Panc1 (cell line): ENCODE results near the gene MBD3. TPM values are rescaled to one million over a fixed set of nuclear protein-coding genes. Genes with fewer than 3 reads are reported as not detected.

Source experiments
- ATAC-seq: fragments of 200-7000 bp; cut with Tn5 transposase; 2 replicates; pipeline ENCODE4 v1.9.1; 2020; ENCODE audit warnings: mild to moderate bottlenecking, moderate library complexity
- BruUV-seq: library from RNA; stranded (reverse); fragments of 400-500 nt; replicated peaks from 2 replicates; lab custom pipeline; 2021; lab: Mats Ljungman, UMichigan
- CTCF ChIA-PET: fragments of 300-600 bp; sonication (Branson Sonifier 250); formaldehyde crosslinking; loops from one replicate; lab custom pipeline; 2022; ENCODE audit warnings: antibody characterized with exemption; lab: Charles Lee
- POLR2A ChIA-PET: fragments of 300-600 bp; sonication (Branson Sonifier 250); formaldehyde crosslinking; loops from one replicate; lab custom pipeline; 2022; ENCODE audit warnings: antibody characterized with exemption; lab: Charles Lee
- DNase-seq: peaks from one replicate; pipeline ENCODE4 v3.0.0-alpha.2; 2010; ENCODE audit warnings: low read depth, low spot score
- H3K27ac ChIP-seq: 2 replicates; pipeline ENCODE4 v1.5.1; 2011; ENCODE audit warnings: mild to moderate bottlenecking, low read length, inconsistent platforms
- H3K27me3 ChIP-seq: fragments of 200-500 bp; sonication (Bioruptor generic); 2 replicates; pipeline ENCODE4 v1.6.0; 2014; ENCODE audit warnings: low read length, inconsistent platforms; ENCODE audit not compliant: control insufficient read depth, insufficient read depth
- H3K36me3 ChIP-seq: fragments of 200-500 bp; sonication (Bioruptor generic); 2 replicates; pipeline ENCODE4 v1.5.1; 2014; ENCODE audit warnings: inconsistent platforms, mild to moderate bottlenecking, low read length, moderate library complexity; ENCODE audit not compliant: control insufficient read depth, insufficient read depth
- H3K4me1 ChIP-seq: 2 replicates; pipeline ENCODE4 v1.5.1; 2011; ENCODE audit warnings: inconsistent platforms, mild to moderate bottlenecking, low read length, moderate library complexity; ENCODE audit not compliant: control insufficient read depth, insufficient read depth
- H3K4me3 ChIP-seq, 2 experiments: 2 replicates each; pipeline ENCODE4 v1.5.1; 2011 to 2012; ENCODE audit warnings: low read depth in 2 of 2, low read length in 2 of 2, mild to moderate bottlenecking in 2 of 2, inconsistent platforms in 1 of 2, moderate library complexity in 1 of 2
- H3K9me3 ChIP-seq: fragments of 200-500 bp; sonication (Bioruptor generic); 2 replicates; pipeline ENCODE4 v1.5.1; 2014; ENCODE audit warnings: low read depth, mild to moderate bottlenecking, inconsistent platforms, low read length, moderate library complexity; ENCODE audit not compliant: control insufficient read depth, insufficient read depth
- POLR2AphosphoS5 ChIP-seq: IDR thresholded peaks from 2 replicates; pipeline ENCODE4 v1.6.1; 2012; ENCODE audit warnings: mild to moderate bottlenecking, low read depth, low read length, moderate library complexity
- SIN3A ChIP-seq: IDR thresholded peaks from 2 replicates; pipeline ENCODE4 v1.6.1; 2012; ENCODE audit warnings: low read depth, mild to moderate bottlenecking, low read length, moderate library complexity, borderline replicate concordance; ENCODE audit not compliant: insufficient read depth
- TCF7L2 ChIP-seq: IDR thresholded peaks from 2 replicates; pipeline ENCODE4 v1.6.1; 2011; ENCODE audit warnings: mild to moderate bottlenecking, low read depth, low read length, inconsistent platforms
- in situ Hi-C: cut with HindIII; loops from 2 replicates; pipeline ENCODE4 v1.10.0; 2016; ENCODE audit warnings: low sequenced_read_pairs, low pct_unique_long_range_greater_than_20kb
- intact Hi-C: fragments of 100-400 bp; cut with micrococcal nuclease; formaldehyde crosslinking; loops from one replicate; pipeline ENCODE4 v1.10.0; 2022; ENCODE audit not compliant: unreplicated experiment
- total RNA-seq: library from RNA; stranded (reverse); gene quantifications from one replicate; pipeline ENCODE4 v1.2.1, GENCODE V29; 2021; ENCODE audit not compliant: unreplicated experiment
- TF ChIP-seq, protein P1 (sequence below): fragments of 450-650 bp; IDR thresholded peaks from 2 replicates; pipeline ENCODE4 v1.5.1; 2017; ENCODE audit warnings: mild to moderate bottlenecking
- TF ChIP-seq, protein P2 (sequence below), 2 experiments: IDR thresholded peaks; 2 replicates each; pipeline ENCODE4 v1.6.1; 2011 to 2012; ENCODE audit warnings: low read depth in 2 of 2, control low read depth in 1 of 2, low read length in 1 of 2, mild to moderate bottlenecking in 1 of 2, moderate library complexity in 1 of 2; ENCODE audit not compliant: insufficient read depth in 1 of 2

Gene MBD3
- total RNA-seq, 1 experiment from 2014 or later, result 139 TPM

- Histone ChIP-seq H3K4me1 (peaks cover 2% of the 10 kb centered on the region), H3K27me3 (no peaks in the 10 kb centered on the region), H3K27ac (no peak overlapping the region), H3K4me3 (no peak overlapping the region), H3K9me3 (no peaks in the 10 kb centered on the region), H3K36me3 (no peaks in the 10 kb centered on the region)
- intact Hi-C loops, result no loop called here
- no TSS peak for BruUV-seq
- in situ Hi-C loops, result no loop called here
- POLR2A ChIA-PET, result interaction anchor here (0.6 kb wide), 1 partner anchor 70 kb away, joined by 6 read pairs; no protein-coding TSS in a partner anchor
- ATAC-seq (no peak), DNase-seq (no peak)
- CTCF ChIA-PET, result no interaction called here
- TF ChIP-seq SIN3A (no peak), TCF7L2 (no peak), POLR2AphosphoS5 (no peak)
- TF ChIP-seq, protein P1, sequence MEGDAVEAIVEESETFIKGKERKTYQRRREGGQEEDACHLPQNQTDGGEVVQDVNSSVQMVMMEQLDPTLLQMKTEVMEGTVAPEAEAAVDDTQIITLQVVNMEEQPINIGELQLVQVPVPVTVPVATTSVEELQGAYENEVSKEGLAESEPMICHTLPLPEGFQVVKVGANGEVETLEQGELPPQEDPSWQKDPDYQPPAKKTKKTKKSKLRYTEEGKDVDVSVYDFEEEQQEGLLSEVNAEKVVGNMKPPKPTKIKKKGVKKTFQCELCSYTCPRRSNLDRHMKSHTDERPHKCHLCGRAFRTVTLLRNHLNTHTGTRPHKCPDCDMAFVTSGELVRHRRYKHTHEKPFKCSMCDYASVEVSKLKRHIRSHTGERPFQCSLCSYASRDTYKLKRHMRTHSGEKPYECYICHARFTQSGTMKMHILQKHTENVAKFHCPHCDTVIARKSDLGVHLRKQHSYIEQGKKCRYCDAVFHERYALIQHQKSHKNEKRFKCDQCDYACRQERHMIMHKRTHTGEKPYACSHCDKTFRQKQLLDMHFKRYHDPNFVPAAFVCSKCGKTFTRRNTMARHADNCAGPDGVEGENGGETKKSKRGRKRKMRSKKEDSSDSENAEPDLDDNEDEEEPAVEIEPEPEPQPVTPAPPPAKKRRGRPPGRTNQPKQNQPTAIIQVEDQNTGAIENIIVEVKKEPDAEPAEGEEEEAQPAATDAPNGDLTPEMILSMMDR, result no peak
- TF ChIP-seq, protein P2, sequence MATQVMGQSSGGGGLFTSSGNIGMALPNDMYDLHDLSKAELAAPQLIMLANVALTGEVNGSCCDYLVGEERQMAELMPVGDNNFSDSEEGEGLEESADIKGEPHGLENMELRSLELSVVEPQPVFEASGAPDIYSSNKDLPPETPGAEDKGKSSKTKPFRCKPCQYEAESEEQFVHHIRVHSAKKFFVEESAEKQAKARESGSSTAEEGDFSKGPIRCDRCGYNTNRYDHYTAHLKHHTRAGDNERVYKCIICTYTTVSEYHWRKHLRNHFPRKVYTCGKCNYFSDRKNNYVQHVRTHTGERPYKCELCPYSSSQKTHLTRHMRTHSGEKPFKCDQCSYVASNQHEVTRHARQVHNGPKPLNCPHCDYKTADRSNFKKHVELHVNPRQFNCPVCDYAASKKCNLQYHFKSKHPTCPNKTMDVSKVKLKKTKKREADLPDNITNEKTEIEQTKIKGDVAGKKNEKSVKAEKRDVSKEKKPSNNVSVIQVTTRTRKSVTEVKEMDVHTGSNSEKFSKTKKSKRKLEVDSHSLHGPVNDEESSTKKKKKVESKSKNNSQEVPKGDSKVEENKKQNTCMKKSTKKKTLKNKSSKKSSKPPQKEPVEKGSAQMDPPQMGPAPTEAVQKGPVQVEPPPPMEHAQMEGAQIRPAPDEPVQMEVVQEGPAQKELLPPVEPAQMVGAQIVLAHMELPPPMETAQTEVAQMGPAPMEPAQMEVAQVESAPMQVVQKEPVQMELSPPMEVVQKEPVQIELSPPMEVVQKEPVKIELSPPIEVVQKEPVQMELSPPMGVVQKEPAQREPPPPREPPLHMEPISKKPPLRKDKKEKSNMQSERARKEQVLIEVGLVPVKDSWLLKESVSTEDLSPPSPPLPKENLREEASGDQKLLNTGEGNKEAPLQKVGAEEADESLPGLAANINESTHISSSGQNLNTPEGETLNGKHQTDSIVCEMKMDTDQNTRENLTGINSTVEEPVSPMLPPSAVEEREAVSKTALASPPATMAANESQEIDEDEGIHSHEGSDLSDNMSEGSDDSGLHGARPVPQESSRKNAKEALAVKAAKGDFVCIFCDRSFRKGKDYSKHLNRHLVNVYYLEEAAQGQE (IDR thresholded peaks at IDR 0.05; ENCODE audit: insufficient read depth in 1 of 2, low read depth in 2 of 2, low read length in 1 of 2), result no peak
Measured at GRCh38 chr19:1585243-1585580, 7.5 kb downstream of the MBD3 start.

GRCh38 chr19:1584500-1585242 lies 8.0 kb downstream of the MBD3 start:
- in situ Hi-C loops (no loop called here), intact Hi-C loops (no loop called here)
- no TSS peak for BruUV-seq
- no peak overlapping the region for H3K27ac ChIP-seq
- H3K36me3 ChIP-seq, result no peaks in the 10 kb centered on the region
- ATAC-seq (no peak), DNase-seq (no peak)
- no peak overlapping the region for H3K4me3 ChIP-seq
- POLR2A ChIA-PET, result interaction anchor here (0.6 kb wide), 1 partner anchor 70 kb away, joined by 6 read pairs; no protein-coding TSS in a partner anchor
- CTCF ChIA-PET, result no interaction called here
- TF ChIP-seq POLR2AphosphoS5, result no peak
- TF ChIP-seq, protein P2 (IDR thresholded peaks at IDR 0.05; ENCODE audit: insufficient read depth in 1 of 2, low read depth in 2 of 2, low read length in 1 of 2), result no peak
- no peak for TF ChIP-seq SIN3A
- TF ChIP-seq, protein P1, result no peak
- no peak for TF ChIP-seq TCF7L2
- H3K4me1 ChIP-seq, result no peaks in the 10 kb centered on the region
- no peaks in the 10 kb centered on the region for H3K27me3 ChIP-seq
- H3K9me3 ChIP-seq, result no peaks in the 10 kb centered on the region
